Measurements from ENCODE around the gene EXOC3L4. TPM values are rescaled to one million over a fixed set of nuclear protein-coding genes. Genes with fewer than 3 reads are reported as not detected.

The EXOC3L4 gene
- total and polyA plus RNA-seq, 2 donors (not counting 3 experiments of a cell fraction or from before 2014, with no cell fraction given) = not detected

DNA sequence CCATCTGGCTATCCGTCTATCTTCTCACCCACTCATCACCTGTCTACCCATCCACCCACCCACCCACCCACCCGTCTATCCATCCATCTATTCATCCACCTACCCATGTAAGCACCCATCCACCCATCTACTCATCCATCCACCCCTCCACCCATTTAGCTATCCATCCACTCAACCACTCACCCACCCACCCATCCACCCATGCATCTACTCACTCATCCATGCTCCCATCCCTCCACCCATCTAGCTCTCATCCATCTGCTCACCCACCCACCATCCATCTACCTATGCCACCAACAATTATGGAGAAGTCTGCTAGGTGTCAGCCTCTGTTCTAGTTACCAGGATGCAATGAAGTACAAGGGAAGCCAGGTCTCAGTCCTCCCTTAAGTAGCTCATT is 39.9 kb downstream of the EXOC3L4 start:
- no peaks in the 10 kb centered on the region for H3K9me3 ChIP-seq (replicated peaks; ENCODE audit: control insufficient read depth, insufficient read depth, low read length)
- ChIA-PET CTCF (interaction anchor here (1.0 to 13.7 kb wide), 2 partner anchors 11 to 31 kb away, joined by 3 to 219 read pairs; partner anchors contain the start of gene TNFAIP2), POLR2A (no interaction called here)
- no peaks in the 10 kb centered on the region for H4K20me1 ChIP-seq (replicated peaks; ENCODE audit: control insufficient read depth, extremely low read depth, insufficient read depth, low read length)
- peaks cover 0 to 28% of the 10 kb centered on the region in 2 experiments for H3K36me3 ChIP-seq (ENCODE audit: control insufficient read depth in 2 of 2, extremely low read depth in 1 of 2, insufficient read depth in 2 of 2, low read length in 2 of 2)
- H3K4me2 ChIP-seq (ENCODE audit: insufficient read depth, low read length) = no peak overlapping the region
- no peak overlapping the region for H3K4me3 ChIP-seq (replicated peaks in 1 of 3; ENCODE audit: insufficient read depth in 1 of 3, low read depth in 1 of 3, low read length in 3 of 3)
- no peaks in the 10 kb centered on the region for H3K9me1 ChIP-seq (replicated peaks; ENCODE audit: control insufficient read depth, extremely low read depth, insufficient read depth, low read length)
- H2AFZ ChIP-seq (ENCODE audit: low read depth, low read length) = no peak overlapping the region
- H3K27ac ChIP-seq (ENCODE audit: insufficient read depth, low read depth, low read length) = no peak overlapping the region
- H3K27me3 ChIP-seq (ENCODE audit: control insufficient read depth in 2 of 2, insufficient read depth in 2 of 2, low read length in 2 of 2) = peaks cover 3 to 10% of the 10 kb centered on the region in 2 experiments
- no peak for TF ChIP-seq MYC (IDR thresholded peaks at IDR 0.05; ENCODE audit: low read depth, low read length)
- no peak for TF ChIP-seq GATA2 (IDR thresholded peaks at IDR 0.05; ENCODE audit: insufficient read depth, insufficient read length, low read depth, low read length)
- TF ChIP-seq POLR2A (IDR thresholded peaks at IDR 0.05; ENCODE audit: low read depth, low read length) = no peak
- TF ChIP-seq, protein P1, sequence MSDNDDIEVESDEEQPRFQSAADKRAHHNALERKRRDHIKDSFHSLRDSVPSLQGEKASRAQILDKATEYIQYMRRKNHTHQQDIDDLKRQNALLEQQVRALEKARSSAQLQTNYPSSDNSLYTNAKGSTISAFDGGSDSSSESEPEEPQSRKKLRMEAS (IDR thresholded peaks at IDR 0.05; ENCODE audit: insufficient read depth, insufficient read length) = no peak
- TF ChIP-seq, protein P2, sequence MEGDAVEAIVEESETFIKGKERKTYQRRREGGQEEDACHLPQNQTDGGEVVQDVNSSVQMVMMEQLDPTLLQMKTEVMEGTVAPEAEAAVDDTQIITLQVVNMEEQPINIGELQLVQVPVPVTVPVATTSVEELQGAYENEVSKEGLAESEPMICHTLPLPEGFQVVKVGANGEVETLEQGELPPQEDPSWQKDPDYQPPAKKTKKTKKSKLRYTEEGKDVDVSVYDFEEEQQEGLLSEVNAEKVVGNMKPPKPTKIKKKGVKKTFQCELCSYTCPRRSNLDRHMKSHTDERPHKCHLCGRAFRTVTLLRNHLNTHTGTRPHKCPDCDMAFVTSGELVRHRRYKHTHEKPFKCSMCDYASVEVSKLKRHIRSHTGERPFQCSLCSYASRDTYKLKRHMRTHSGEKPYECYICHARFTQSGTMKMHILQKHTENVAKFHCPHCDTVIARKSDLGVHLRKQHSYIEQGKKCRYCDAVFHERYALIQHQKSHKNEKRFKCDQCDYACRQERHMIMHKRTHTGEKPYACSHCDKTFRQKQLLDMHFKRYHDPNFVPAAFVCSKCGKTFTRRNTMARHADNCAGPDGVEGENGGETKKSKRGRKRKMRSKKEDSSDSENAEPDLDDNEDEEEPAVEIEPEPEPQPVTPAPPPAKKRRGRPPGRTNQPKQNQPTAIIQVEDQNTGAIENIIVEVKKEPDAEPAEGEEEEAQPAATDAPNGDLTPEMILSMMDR (IDR thresholded peaks at IDR 0.05; ENCODE audit: extremely low read depth in 1 of 2, insufficient read depth in 1 of 2, low read depth in 1 of 2, low read length in 2 of 2) = no peak
- TF ChIP-seq EZH2 (IDR thresholded peaks at IDR 0.05; ENCODE audit: borderline replicate concordance, low read depth, low read length, severe bottlenecking) = no peak
- no peak for TF ChIP-seq JUN (IDR thresholded peaks at IDR 0.05; ENCODE audit: borderline replicate concordance, insufficient read depth, insufficient read length, low read depth)
- no peak for TF ChIP-seq POLR2AphosphoS5 (IDR thresholded peaks at IDR 0.05; ENCODE audit: insufficient read depth, low read depth, low read length)
- TF ChIP-seq FOS (IDR thresholded peaks at IDR 0.05; ENCODE audit: borderline replicate concordance, insufficient read depth, low read length) = no peak
- DNase-seq (ENCODE audit: low read depth, low spot score) (no peak), FAIRE-seq (no peak)
- no TSS peak for BruUV-seq (replicated peaks)
- H3K9ac ChIP-seq (replicated peaks; ENCODE audit: extremely low read depth, insufficient read depth, low read length) = no peak overlapping the region
- dilution Hi-C loops (cut with MboI; ENCODE audit: extremely low pct_ligation_motif_present, low sequenced_read_pairs) = no loop called here
- H3K4me1 ChIP-seq (ENCODE audit: control insufficient read depth, extremely low read depth, insufficient read depth, low read length) = peaks cover 6% of the 10 kb centered on the region
- H3K79me2 ChIP-seq (ENCODE audit: control insufficient read depth, insufficient read depth, low read length) = no peaks in the 10 kb centered on the region
- intact Hi-C loops (cut with micrococcal nuclease) = no loop called here
